ENCODE measurements around the gene XRCC3.

Gene XRCC3

DNA sequence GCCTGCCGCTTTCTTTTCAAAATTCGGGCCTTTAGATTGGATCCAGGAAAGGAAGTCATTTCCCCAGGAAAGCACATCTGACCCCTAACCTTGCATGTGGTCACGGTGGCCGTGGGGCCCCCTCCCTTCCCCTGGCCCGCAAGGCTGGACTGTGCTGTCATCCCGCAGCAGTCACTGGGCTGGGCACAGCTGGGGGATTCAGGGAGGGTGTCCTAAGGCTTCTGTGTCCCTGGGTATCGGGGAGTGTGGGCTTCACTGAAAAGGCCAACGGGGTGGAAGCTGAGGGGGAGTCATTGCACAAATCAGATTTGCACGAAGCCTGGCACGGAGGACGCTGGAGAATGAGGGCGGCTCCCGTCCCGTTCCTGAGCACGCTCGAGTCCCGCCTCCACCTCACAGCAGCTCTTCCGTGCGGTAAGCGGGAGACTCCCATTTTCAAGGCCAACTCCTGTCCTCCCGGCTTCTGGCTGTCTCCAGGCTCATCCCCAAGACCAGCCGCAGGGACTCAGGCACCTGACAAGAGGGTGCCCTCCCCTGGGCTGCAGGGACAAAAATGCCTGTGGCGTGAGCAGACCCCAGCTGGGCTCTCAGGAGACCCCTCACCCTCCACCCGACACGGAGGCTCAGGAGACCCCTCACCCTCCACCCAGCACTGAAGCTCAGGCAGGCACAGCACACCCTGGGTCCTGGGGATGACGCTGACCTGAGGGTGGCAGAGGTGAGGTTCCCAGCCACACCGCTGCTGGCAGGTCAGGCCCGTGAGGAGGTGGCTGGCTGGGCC, 9.6 kb downstream of the XRCC3 start:
- no peak for DNase-seq

DNA sequence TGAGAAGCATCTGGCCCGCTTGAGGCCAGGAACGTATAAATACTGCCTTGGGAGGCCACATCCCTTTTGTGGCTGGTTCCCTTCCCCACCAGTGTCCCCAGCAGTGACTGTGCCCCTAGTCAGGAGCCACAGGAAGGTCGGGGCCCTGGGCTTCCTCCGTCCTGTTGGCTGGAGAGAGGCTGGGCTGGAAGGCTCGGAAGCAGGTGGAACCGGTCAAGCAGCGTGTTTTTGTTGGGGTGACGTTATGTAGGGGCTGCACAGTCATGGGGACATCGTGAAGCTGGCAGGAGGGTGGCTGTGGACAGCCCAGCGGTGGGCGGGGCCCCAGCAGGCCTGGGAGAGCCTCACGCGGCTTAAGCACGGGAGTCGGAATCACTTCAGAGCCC, 10.1 kb downstream of the XRCC3 start:
- no peak for DNase-seq

DNA sequence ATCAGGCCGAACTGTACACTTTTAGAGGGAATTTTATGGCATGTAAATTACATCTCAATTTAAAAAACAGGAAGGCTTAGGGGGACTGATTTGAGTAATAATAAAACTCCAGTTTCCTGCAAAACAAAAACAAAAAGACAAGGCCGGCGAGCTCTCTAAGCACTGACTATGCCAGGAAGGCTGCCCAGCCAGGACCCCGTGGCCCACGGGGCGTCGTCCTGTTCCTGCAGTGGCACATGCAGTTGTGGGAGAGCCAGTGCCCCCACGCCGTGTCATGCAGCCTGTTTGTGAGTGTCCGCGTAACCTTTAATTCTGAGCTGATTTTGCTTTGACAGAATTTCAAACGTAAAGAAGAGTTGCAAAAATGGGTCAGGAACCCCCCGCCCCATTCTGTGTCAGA, 10.5 kb downstream of the XRCC3 start:
- DNase-seq = no peak

DNA sequence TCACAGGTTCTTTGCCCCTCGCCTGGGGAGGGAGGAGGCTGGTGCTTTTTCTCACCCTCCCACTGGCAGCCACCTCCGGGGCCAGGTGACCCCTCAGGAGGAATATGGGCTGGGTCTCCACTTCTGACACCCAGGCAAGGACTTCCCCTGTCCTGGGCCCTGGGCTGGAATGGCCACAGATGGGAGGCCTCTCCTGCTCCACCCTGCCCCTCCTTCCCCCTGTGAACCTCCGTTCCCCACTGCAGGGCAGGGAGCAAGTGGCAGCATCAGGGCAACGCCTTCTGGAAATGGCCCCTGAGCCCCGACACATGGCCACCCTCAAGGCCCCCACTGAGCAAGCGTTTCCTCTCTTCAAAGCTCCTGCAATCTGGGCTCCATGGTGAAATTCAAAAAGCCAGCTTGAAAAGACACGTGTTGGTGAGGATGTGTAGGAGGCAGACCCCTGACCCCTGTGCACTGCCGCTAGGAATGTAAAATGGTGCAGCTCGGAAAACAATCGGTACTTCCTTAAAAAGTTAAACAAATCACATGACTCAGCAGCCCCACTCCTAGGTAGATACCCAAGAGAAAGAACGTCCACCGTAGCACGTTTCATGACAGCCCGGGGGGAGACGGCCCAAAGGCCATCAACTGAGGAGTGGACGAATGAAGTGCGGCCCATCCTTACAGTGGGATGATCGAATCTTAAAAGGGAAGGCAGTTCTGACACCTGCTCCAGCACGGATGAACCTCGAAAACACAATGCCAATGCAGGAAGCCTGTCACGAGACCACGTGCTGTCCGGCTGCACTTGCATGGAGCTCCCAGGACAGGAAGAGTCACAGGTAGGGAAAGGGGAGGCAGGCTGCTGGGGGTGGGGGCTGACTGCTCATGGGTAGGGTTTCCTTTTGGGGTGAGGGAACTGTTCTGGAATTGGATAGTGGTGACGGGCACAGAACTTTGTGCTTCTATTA, 11.5 kb downstream of the XRCC3 start:
- no peak for DNase-seq

DNA sequence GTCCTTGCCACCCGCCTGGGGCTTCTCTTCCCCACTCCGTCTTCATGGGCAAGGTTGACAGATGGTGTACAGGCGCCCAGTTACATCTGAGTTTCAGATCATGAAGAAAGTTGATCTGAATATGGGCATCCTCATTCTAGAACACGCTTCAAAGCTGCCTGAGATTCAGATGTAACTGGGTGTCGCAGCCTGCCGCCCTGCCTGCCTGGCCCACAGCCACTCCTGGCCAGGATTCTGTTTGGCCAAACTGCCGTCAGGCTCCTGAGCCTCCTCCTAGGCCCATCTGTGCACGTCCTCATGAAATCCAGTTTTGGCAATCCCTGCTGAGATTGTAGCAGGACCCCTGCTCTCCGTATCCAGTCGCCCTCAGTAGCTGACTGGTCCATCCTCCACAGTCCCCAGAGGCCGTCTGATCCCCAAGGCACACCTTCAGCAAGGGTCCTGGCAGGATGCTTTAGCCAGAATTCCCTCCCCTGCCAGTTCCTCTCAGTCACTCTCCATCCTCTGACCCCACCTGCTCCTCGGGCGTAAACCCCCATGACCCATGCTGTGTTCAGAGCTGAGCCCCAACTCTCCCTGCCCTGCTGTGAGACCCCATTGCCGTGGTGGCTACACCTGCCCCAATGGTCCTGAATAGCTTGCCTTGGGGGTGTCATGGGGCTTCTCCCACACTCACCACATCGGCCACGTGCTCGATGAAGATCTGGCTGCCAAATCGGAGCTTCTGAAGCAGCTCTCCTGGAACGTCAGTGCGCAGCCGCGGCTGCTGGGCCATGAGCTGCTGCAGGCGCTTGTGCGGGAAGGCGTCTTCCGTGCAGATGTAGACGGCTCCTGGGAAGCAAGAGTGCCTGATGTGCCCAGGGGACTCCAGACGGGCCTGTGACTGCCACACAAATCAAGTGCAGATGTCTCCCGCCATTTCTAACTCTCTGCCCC, 12.5 kb downstream of the XRCC3 start:
- peak; percentile 80 for DNase-seq

DNA sequence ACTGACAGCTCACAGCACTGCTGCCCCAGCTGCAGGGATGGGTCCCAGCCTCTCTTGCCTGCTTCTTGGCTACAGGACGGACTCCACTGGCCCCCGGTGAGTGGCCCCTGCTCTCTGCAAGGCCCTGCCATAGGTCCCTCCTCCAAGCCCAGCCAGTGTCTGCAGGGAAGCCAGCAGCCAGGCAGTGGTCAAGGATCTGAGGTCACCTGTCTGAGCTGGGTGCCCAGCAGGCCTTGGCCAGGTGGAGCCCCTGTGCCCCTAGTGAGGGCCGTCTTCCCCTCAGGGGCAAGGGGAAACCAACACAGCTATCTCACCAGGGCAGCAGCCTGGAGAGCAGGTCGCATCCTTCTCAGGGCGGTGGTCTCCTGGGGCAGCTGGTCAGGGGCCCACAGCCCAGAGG, 13.2 kb downstream of the XRCC3 start:
- no peak for DNase-seq

DNA sequence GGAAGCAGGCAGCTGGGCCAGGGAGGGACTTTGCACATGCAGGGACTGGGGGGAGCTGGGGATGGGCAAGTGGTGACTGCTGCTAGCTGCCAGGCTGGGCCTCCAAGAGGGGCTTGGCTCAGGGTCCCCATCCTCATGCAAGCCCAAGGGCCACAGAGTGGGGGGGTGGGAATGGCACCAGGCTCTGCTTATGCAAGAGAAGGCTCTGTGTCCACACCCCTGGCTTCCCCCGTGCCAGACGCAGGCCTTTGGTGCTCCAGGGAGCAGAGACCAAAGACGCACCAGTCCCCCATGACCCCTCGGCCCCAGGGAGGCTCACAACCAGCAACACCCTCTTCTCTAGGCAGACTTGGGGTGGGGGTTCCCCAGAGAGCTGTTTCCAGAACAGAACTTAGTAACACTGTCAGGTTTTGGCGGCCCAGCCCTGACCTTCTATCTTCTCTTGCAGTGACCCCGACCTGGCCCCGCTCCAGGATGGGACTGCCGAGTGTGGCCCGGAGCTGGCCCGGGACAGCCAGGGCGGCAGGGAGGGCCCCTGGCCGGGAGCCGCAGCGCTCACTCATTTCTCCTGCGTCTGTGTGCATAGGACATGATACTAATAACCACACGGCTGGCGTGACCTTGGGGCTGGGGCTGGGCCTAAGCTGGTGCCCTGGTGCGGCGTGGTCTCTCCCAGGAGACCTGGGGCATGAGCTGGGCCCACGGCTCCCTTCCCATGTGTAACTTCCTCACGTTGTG, 14.3 kb downstream of the XRCC3 start:
- DNase-seq = no peak

DNA sequence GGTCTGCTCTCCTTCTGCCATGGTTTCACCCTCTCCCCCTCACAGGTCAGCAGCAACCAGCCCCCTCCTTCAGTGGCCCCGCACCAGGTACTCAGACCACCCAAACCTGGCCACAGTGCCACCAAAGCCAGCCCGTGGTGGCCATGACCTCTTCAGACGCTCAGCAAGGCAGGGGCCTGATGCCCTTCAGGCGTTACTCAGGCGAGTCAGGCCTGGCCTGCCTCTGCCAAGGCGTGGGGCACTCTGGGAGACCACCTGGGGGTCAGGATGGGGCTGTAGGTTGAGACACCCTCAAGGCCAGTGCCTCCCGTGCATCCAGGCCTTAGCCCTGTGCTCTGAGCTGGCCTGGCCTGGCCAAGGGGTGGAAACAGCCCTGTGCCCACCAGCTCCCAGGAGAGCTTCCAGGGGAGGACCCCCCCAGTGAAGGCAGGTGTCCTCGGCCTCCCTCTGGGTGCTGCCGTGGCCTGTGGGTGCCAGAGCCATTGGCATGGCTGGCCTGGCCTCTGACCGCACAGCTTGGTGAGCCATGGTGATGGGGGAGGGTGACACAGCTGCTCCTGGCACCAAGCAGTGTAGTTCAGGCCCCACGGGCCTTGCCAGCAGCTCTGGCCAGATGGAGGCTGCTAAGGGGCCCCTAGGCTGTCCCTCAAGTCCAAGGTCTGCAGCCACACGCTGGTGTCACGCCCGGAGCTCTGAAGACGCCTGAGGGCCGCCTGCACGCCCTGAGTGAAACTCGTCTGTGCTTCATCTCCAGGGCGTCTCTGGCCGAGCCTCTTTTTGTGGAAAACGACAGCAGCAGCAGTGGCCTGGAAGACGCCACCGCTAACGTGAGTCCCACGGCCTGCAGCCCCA, 15.1 kb downstream of the XRCC3 start:
- DNase-seq = no peak

DNA sequence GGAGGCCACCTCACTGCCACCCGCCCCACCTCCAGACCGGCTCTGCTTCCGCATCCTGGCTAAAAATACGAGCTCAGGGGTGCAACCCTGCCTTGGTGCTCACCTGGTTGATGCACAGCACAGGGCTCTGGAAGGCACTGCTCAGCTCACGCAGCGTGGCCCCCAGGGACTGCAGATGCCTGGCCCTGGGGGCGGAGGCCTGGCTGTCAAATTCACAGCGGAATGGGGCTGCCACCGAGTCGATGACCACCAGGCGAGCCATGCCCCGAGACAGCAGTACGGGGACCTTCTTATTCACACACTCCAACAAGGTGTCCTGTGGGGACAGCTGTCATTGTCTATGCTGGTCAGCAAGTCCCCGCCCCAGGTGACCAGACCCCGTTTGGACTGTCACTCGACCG, 16.0 kb downstream of the XRCC3 start:
- DNase-seq = no peak

DNA sequence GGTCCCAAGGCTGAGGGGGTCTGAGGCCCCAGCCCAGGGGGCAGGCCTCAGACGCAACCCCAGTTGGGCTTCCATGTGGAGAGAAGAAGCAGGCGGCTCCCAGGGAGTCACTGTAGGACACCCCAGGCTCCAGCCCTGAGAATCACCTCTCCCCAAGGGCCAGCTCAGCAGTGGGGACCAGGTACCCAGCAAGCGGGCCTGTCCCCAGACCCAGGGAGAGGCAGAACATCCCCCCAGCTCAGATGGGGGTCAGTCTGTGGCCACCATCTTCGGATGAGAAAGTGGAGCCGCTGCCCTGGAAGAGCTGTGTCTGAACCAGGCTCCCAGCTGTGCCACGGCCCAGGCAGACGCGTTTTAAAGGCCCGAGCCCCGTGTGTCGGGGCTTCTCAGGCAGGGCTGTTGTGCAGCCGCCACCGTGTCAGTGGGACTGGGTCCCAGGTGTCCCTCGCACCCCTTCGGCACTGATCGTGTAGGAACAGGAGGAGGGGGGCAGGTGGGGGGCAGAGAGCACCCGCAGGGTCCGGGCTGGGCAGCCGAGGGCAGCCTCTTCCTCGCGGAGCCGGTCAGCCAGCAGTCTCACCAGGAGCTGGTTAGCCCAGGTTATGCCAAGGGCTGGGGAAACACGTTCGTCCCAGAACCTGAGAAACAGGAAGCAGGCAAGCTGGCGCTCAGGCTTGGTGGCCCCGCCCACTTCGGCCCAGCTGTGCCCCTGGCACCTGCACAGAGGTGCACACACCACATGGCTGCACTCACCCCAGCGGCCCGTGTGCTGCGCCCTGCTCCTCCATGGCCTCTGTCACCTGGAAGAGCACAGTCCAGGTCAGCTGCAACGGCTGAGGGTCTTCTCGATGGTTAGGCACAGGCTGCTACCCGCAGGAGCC, 16.6 kb downstream of the XRCC3 start:
- DNase-seq = no peak

DNA sequence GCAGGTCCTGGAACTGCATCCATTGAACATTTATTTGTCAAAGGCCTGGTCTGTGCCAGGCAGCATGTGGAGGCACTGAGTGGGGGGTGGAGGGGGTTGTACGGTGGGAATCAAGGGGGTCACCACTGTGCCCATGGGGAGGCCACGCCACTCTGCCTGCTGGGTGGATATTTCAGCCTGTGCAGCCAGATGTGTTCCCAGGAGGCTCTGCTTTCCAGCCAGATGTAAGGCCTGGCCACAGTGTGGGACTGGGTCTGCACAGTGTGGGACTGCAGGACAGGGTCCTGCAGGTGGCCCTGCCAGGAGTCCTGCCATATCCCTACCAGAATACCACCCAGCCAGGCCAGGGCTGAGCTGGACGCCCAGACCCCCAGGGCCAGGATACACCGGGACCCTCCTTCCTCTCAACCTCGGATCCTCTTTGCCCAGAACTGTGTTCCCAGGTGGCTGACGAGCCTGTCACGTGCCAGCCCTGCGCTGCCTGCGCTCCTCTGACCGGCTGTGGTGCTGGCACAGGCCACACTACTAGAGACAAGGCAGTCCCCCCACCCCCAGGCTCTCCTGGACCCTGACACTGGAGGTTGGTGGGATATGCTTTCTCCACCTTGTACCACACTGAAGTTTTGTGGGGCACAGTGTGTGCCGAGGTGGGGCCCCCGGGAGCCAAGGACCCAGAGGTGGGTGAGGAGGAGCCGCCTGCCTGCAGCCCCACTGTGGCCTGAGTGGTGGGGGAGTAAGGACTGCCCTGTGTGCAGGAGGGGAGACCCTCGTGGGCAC, 17.5 kb downstream of the XRCC3 start:
- no peak for DNase-seq

DNA sequence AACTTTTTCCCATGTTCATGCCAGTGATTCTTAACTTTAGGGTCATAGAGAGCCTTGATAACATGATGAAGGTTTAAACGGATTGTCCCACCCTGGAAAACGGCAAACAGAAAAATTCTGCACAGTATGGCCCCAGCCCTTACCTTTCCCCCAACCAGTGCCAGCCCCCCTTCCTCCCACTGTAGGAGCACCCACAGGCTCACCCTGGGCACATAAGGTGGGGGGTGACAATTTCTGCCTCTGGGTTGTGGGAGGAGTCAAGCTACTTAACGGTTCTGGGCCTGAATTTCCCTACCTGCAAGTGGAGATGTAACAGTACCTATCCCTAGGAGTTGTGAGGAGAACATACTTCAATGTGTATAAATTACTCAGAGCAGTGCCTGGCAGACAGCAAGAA, 18.0 kb downstream of the XRCC3 start:
- no peak for DNase-seq

DNA sequence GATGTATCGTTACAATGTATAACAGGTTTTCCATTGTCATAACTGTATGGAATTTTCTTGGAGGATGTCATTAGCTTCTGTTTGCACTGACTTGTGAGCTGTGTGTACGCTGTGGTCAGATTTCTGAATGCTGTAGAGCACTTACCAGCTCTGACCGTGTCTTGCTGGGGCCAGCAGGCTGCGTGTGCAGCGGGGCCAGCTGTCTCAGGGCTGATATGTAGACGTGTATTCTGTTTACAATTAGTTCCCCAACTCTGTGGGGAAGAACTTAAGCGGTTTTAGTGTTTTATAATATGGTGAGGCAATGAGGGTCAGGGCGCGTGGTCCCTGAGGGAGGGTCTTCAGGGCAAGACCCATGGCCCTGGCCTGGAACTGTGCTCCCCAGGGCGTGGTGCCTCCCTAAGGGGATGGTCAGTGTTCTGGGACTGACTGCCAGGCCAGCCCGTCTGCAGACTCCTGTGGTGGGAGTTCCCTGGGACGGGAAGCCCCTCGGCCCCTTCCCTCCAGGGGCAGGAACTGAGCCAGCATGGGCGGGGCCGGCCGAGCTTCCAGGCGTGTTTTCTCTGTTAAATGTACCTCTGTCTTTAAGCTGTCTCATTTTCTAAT, 18.7 kb downstream of the XRCC3 start:
- DNase-seq = no peak

DNA sequence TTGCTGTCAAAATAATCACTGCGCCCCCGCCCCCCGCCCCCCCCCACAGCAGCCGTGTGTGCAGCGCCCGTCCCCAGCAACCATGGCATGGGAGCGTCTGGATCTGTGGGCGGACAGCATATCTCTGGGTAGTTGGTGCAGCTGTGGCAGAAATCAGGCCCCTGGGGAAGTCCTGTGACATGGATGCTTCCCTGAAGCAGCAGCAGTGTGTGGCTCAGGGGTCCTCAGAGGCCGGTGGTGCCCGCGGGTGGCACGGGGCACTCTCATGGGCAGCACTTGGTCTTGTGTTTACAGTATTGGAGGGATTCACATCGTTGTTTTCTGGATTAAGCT, 19.2 kb downstream of the XRCC3 start:
- DNase-seq = no peak

DNA sequence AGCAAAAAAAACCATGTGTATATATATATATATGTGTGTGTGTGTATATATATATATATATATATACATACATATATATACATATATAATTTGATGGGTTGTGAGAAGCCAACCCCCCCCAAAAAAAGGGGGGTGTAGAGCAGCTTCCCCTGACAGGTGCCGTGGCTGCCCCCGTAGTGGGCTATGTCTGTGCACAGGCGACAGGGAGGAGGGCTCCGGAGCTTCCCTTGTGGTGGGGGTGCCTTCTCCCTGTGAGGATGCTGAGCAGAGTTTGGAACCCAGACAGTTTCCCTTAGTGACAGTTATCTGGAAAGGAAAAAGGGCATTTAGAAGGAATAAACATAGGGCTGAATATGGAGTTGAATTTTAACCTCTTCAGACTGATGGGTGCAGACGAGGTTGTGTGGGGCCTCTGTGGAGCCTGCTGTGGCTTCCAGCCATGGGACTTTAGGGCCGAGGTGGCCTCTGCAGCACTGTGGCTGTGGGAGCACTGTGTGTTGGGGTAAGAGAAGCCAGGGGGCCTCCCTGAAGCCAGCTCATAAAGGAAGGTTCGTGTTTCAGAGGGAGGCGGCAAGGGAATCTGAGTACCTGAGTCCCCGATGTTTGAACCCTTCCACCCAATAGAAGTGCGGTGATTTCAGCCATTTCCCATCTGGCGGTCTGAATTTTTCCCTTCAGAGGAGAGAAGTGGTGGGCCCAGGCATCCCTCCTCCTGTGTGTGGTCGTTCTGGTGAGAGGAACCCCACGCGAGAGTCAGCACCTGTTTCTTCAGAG, 19.8 kb downstream of the XRCC3 start:
- DNase-seq = no peak

DNA sequence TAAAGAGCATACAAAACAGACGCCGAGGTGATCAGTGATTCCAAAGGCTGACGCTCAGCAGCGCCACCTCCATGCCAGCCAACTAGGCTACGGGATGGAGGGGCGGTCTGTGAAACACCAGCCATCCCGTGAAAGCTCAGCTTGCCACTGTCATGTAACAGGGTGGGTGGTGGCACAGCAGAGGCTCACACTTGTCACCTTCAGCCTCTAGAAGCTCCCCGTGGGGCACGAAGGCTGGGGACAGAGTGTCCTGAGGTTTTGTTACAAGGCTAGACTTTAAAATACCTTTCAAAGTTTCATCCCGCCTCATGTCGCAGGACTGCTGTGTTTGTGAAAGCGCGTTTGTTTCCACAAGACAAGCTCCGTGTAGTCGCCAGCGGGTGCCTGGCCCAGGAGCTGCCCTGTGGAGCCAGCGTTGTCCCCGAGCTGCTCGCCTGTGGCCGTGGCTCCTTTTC, 20.7 kb downstream of the XRCC3 start:
- DNase-seq = no peak

DNA sequence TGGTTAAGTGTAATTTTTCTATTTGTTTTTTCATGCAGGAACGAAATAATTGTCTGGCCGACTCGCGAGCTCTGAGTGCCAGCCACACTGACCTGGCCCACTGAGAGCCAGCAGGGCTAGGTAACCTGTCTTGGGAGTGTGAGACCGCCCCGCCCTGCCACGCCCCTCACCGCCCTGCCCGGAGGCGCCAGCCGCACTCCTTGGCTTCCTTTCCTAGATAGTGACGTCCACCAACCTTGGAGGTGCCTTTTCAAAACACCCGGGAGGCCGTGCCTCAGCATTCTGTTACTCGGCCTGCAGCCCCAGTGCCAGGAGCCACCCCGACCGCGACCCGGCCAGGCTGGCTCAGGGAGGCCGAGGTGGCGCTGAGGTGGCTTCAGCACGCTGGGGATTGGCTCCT, 21.7 kb downstream of the XRCC3 start:
- DNase-seq = no peak

DNA sequence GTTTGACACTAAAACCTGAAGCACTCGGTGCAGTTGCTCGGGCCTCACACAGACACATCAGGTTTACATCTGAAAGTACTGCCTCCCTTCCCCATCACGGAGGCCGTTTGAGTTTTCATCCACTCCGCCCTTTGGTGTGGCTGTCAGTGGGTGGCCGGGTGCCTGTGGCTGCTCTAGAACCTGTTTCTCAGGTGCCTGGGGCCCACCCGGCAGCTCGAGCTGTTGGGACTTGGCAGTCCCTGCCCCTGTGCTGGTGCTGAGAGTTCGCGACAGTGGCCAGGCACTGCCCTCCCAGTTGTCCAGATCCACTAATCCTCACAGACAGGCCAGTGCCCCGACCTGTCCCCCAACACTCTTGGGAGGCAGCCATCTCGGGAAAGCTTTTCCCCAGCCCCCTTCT, 22.4 kb downstream of the XRCC3 start:
- DNase-seq = no peak
